Measurements from ENCODE around the gene ANKFN1. TPM values are rescaled to one million over a fixed set of nuclear protein-coding genes. Genes with fewer than 3 reads are reported as not detected.

Gene ANKFN1
- total and polyA plus RNA-seq, 7 donors, result 0.01 to 0.28 (median 0.04) TPM; not detected in 3

GRCh38 chr17:56532926-56533325 lies 379.7 kb downstream of the ANKFN1 start:
- no peak for DNase-seq
- Histone ChIP-seq H3K9me3 (no peaks in the 10 kb centered on the region), H3K27ac (no peak overlapping the region), H3K36me3 (ENCODE audit: insufficient read depth in 1 of 2, low read depth in 1 of 2) (no peaks in the 10 kb centered on the region), H3K4me3 (no peak overlapping the region), H3K4me1 (no peaks in the 10 kb centered on the region), H3K27me3 (ENCODE audit: insufficient read depth in 3 of 3, low read length in 2 of 3) (no peaks in the 10 kb centered on the region)
- intact Hi-C loops (cut with DNase I), result no loop called here
- TF ChIP-seq, protein P1, sequence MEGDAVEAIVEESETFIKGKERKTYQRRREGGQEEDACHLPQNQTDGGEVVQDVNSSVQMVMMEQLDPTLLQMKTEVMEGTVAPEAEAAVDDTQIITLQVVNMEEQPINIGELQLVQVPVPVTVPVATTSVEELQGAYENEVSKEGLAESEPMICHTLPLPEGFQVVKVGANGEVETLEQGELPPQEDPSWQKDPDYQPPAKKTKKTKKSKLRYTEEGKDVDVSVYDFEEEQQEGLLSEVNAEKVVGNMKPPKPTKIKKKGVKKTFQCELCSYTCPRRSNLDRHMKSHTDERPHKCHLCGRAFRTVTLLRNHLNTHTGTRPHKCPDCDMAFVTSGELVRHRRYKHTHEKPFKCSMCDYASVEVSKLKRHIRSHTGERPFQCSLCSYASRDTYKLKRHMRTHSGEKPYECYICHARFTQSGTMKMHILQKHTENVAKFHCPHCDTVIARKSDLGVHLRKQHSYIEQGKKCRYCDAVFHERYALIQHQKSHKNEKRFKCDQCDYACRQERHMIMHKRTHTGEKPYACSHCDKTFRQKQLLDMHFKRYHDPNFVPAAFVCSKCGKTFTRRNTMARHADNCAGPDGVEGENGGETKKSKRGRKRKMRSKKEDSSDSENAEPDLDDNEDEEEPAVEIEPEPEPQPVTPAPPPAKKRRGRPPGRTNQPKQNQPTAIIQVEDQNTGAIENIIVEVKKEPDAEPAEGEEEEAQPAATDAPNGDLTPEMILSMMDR (IDR thresholded peaks at IDR 0.05), result no peak
- WGBS, 3 donors, result 87 to 90% (median 87%) methylated on average over 5 of the region's 5 CpGs
- no peak for ATAC-seq

GRCh38 chr17:56536766-56537165 lies 383.5 kb downstream of the ANKFN1 start:
- intact Hi-C loops (cut with DNase I), result loop anchor here in 1 of 2 donors (5.0 kb wide), 1 partner anchor 51 kb away; no protein-coding TSS in a partner anchor
- no peak overlapping the region for H3K27ac ChIP-seq
- no peak for ATAC-seq

GRCh38 chr17:56540836-56541235 lies 387.6 kb downstream of the ANKFN1 start:
- Histone ChIP-seq H3K9me3 (no peaks in the 10 kb centered on the region), H3K27me3 (ENCODE audit: insufficient read depth in 3 of 3, low read length in 2 of 3) (no peaks in the 10 kb centered on the region), H3K27ac (no peak overlapping the region), H3K4me3 (no peak overlapping the region), H3K4me1 (no peaks in the 10 kb centered on the region), H3K36me3 (ENCODE audit: insufficient read depth in 1 of 2, low read depth in 1 of 2) (no peaks in the 10 kb centered on the region)
- DNase-seq (no peak), ATAC-seq (no peak)
- WGBS, 3 donors, result 38 to 52% (median 39%) methylated on average over 5 of the region's 5 CpGs
- TF ChIP-seq, protein P1 (IDR thresholded peaks at IDR 0.05), result no peak
- intact Hi-C loops (cut with DNase I), result no loop called here

More at GRCh38 chr17:56536766-56537165, 383.5 kb downstream of the ANKFN1 start:
- no peak for DNase-seq
- Histone ChIP-seq H3K4me3 (no peak overlapping the region), H3K27me3 (ENCODE audit: insufficient read depth in 3 of 3, low read length in 2 of 3) (no peaks in the 10 kb centered on the region), H3K9me3 (no peaks in the 10 kb centered on the region), H3K36me3 (ENCODE audit: insufficient read depth in 1 of 2, low read depth in 1 of 2) (no peaks in the 10 kb centered on the region), H3K4me1 (no peaks in the 10 kb centered on the region)
- 24 to 44% (median 29%) methylated on average over 1 of the region's 1 CpG for WGBS, 3 donors
- TF ChIP-seq, protein P1 (IDR thresholded peaks at IDR 0.05), result no peak

- no peak for ATAC-seq
- Histone ChIP-seq H3K9me3 (no peaks in the 10 kb centered on the region), H3K27ac (no peak overlapping the region), H3K4me1 (no peaks in the 10 kb centered on the region), H3K27me3 (ENCODE audit: insufficient read depth in 3 of 3, low read length in 2 of 3) (no peaks in the 10 kb centered on the region), H3K4me3 (no peak overlapping the region), H3K36me3 (ENCODE audit: insufficient read depth in 1 of 2, low read depth in 1 of 2) (no peaks in the 10 kb centered on the region)
- TF ChIP-seq, protein P1 (IDR thresholded peaks at IDR 0.05), result no peak
- DNase-seq, result no peak
- intact Hi-C loops (cut with DNase I), result no loop called here
- WGBS, 3 donors, result 33 to 54% (median 39%) methylated on average over 3 of the region's 3 CpGs
Observed at GRCh38 chr17:56543280-56543679, 390.0 kb downstream of the ANKFN1 start.

- no peaks in the 10 kb centered on the region for H3K27me3 ChIP-seq (ENCODE audit: insufficient read depth in 3 of 3, low read length in 2 of 3)
- WGBS, 3 donors, result 29 to 44% (median 36%) methylated on average over 2 of the region's 2 CpGs
- H3K4me3 ChIP-seq, result no peak overlapping the region
- no peak overlapping the region for H3K27ac ChIP-seq
- ATAC-seq (no peak), DNase-seq (no peak)
- H3K36me3 ChIP-seq (ENCODE audit: insufficient read depth in 1 of 2, low read depth in 1 of 2), result no peaks in the 10 kb centered on the region
- intact Hi-C loops (cut with DNase I), result no loop called here
- TF ChIP-seq, protein P1 (IDR thresholded peaks at IDR 0.05), result no peak
- no peaks in the 10 kb centered on the region for H3K4me1 ChIP-seq
- H3K9me3 ChIP-seq, result peaks cover 5% of the 10 kb centered on the region
Observed at GRCh38 chr17:56545106-56545505, 391.8 kb downstream of the ANKFN1 start.
